Liver (tissue), 9 donors: Measurements from ENCODE around the gene PPP4R3A. TPM values are rescaled to one million over a fixed set of nuclear protein-coding genes. Genes with fewer than 3 reads are reported as not detected.

Experiments used
- DNase-seq: peaks from one replicate; pipeline ENCODE4 v3.0.0-alpha.2; 2017; ENCODE audit warnings: low spot score
- H3K27ac ChIP-seq, 2 donors: one replicate each; pipeline ENCODE4 v1.7.0; 2013; ENCODE audit warnings: inconsistent platforms in 2 of 2, low read length in 2 of 2, control low read depth in 1 of 2, low read depth in 1 of 2, mild to moderate bottlenecking in 1 of 2
- H3K27me3 ChIP-seq, 4 donors: one replicate each; pipeline versions ENCODE4 v1.6.1 to v1.7.0; 2013; ENCODE audit warnings: low read length in 3 of 4, inconsistent platforms in 1 of 4, mild to moderate bottlenecking in 1 of 4, moderate library complexity in 1 of 4; ENCODE audit not compliant: control insufficient read depth in 4 of 4, insufficient read depth in 4 of 4
- H3K36me3 ChIP-seq, 4 donors: one replicate each; pipeline versions ENCODE4 v1.6.1 to v1.7.0; 2013; ENCODE audit warnings: low read length in 3 of 4, mild to moderate bottlenecking in 3 of 4, low read depth in 1 of 4, moderate library complexity in 1 of 4; ENCODE audit not compliant: control insufficient read depth in 4 of 4, insufficient read depth in 3 of 4
- H3K4me1 ChIP-seq, 4 donors: one replicate each; pipeline versions ENCODE4 v1.6.1 to v1.7.0; 2013; ENCODE audit warnings: low read length in 3 of 4, mild to moderate bottlenecking in 3 of 4, moderate library complexity in 1 of 4; ENCODE audit not compliant: control insufficient read depth in 4 of 4, insufficient read depth in 4 of 4
- H3K4me3 ChIP-seq, 3 donors: one replicate each; pipeline versions ENCODE4 v1.6.1 to v1.7.0; 2013; ENCODE audit warnings: low read length in 3 of 3, control low read depth in 1 of 3, low read depth in 1 of 3, mild to moderate bottlenecking in 1 of 3
- H3K9ac ChIP-seq, 2 donors: one replicate each; pipeline ENCODE4 v1.7.0; 2013; ENCODE audit warnings: low read length in 2 of 2, mild to moderate bottlenecking in 2 of 2, moderate library complexity in 2 of 2, control low read depth in 1 of 2, low read depth in 1 of 2
- H3K9me3 ChIP-seq, 4 donors: one replicate each; pipeline versions ENCODE4 v1.6.1 to v1.7.0; 2013; ENCODE audit warnings: low read length in 3 of 4; ENCODE audit not compliant: control insufficient read depth in 4 of 4
- ATF3 ChIP-seq: IDR thresholded peaks from 2 replicates; pipeline ENCODE4 v1.6.1; 2016; ENCODE audit warnings: antibody characterized with exemption
- EGR1 ChIP-seq, 2 donors: IDR thresholded peaks; 2 replicates each; pipeline ENCODE4 v1.6.1; 2016 to 2018; ENCODE audit warnings: antibody characterized with exemption in 2 of 2, low read depth in 2 of 2
- FOXA1 ChIP-seq: IDR thresholded peaks from 2 replicates; pipeline ENCODE4 v1.6.1; 2016; ENCODE audit warnings: antibody characterized with exemption
- FOXA2 ChIP-seq: IDR thresholded peaks from 2 replicates; pipeline ENCODE4 v1.6.1; 2016; ENCODE audit warnings: antibody characterized with exemption
- GABPA ChIP-seq, 2 donors: IDR thresholded peaks in 1 of 2; conservative IDR thresholded peaks in 1 of 2; 2 replicates each; pipeline ENCODE4 v1.6.1; 2016; ENCODE audit warnings: antibody characterized with exemption in 2 of 2, mild to moderate bottlenecking in 1 of 2, moderate library complexity in 1 of 2
- HNF4A ChIP-seq, 2 donors: conservative IDR thresholded peaks; 2 replicates each; pipeline ENCODE4 v1.6.1; 2016; ENCODE audit warnings: antibody characterized with exemption in 2 of 2, mild to moderate bottlenecking in 2 of 2
- HNF4G ChIP-seq: IDR thresholded peaks from 2 replicates; pipeline ENCODE4 v1.6.1; 2016; ENCODE audit warnings: antibody characterized with exemption
- JUND ChIP-seq, 2 donors: IDR thresholded peaks; 2 replicates each; pipeline ENCODE4 v1.6.1; 2016; ENCODE audit warnings: antibody characterized with exemption in 2 of 2
- NR2F2 ChIP-seq: IDR thresholded peaks from 2 replicates; pipeline ENCODE4 v1.6.1; 2016; ENCODE audit warnings: antibody characterized with exemption
- RAD21 ChIP-seq, 2 donors: IDR thresholded peaks; 2 replicates each; pipeline ENCODE4 v1.6.1; 2016; ENCODE audit warnings: antibody characterized with exemption in 2 of 2, mild to moderate bottlenecking in 2 of 2
- REST ChIP-seq: IDR thresholded peaks from 2 replicates; pipeline ENCODE4 v1.6.1; 2016; ENCODE audit warnings: antibody characterized with exemption, mild to moderate bottlenecking
- RXRA ChIP-seq, 2 donors: IDR thresholded peaks; 2 replicates each; pipeline ENCODE4 v1.6.1; 2017 to 2018; ENCODE audit warnings: antibody characterized with exemption in 2 of 2, mild to moderate bottlenecking in 1 of 2
- SP1 ChIP-seq: IDR thresholded peaks from 2 replicates; pipeline ENCODE4 v1.6.1; 2018; ENCODE audit warnings: antibody characterized with exemption, mild to moderate bottlenecking
- TAF1 ChIP-seq: conservative IDR thresholded peaks from 2 replicates; pipeline ENCODE4 v1.6.1; 2016; ENCODE audit warnings: antibody characterized with exemption, mild to moderate bottlenecking
- YY1 ChIP-seq: IDR thresholded peaks from 2 replicates; pipeline ENCODE4 v1.6.1; 2016; ENCODE audit warnings: antibody characterized with exemption, mild to moderate bottlenecking
- WGBS: extraction: QIAGEN DNeasy Blood & Tissue Kit; methylation state at CpG from one replicate; pipeline ENCODE4 v1.1.7; 2013; 5-methylcytosine and 5-hydroxymethylcytosine counted together
- polyA plus RNA-seq, 2 donors: library from polyadenylated mRNA; stranded (reverse) in 1 of 2; unstranded in 1 of 2; fragments of 200-250 nt in 1 of 2; fragments of >200 nt in 1 of 2; fragmentation: Nextera tagmentation in 1 of 2; extraction: Ambion mirVana in 1 of 2; gene quantifications; one replicate each; pipeline versions ENCODE4 v1.2.1 to v1.2.3, GENCODE V29; 2013 to 2015
- total RNA-seq, 2 donors: library from RNA; depleted of rRNA; stranded (reverse); fragments of >200 nt; gene quantifications; one replicate each; pipeline ENCODE4 v1.2.3, GENCODE V29; 2014
- TF ChIP-seq, protein P1 (sequence below): fragments of 150-350 bp; IDR thresholded peaks from 2 replicates; pipeline ENCODE4 v1.5.1; 2017; ENCODE audit warnings: improper control_type of control experiment, low read depth, low read length; ENCODE audit not compliant: missing input control
- TF ChIP-seq, protein P2 (sequence below): IDR thresholded peaks from 2 replicates; pipeline ENCODE4 v1.6.1; 2016; ENCODE audit warnings: antibody characterized with exemption
- TF ChIP-seq, protein P3 (sequence below): IDR thresholded peaks from 2 replicates; pipeline ENCODE4 v1.6.1; 2016; ENCODE audit warnings: antibody characterized with exemption
- donor health status: healthy.
- donor health status: healthy.
- donor health status: healthy.
- donor health status: healthy.
- donor health status: healthy.

The PPP4R3A gene
- total RNA-seq (10 to 100 TPM; 59.9 to 63.3 TPM), polyA plus RNA-seq (10 to 100 TPM; 18.7 to 25.1 TPM)

DNA sequence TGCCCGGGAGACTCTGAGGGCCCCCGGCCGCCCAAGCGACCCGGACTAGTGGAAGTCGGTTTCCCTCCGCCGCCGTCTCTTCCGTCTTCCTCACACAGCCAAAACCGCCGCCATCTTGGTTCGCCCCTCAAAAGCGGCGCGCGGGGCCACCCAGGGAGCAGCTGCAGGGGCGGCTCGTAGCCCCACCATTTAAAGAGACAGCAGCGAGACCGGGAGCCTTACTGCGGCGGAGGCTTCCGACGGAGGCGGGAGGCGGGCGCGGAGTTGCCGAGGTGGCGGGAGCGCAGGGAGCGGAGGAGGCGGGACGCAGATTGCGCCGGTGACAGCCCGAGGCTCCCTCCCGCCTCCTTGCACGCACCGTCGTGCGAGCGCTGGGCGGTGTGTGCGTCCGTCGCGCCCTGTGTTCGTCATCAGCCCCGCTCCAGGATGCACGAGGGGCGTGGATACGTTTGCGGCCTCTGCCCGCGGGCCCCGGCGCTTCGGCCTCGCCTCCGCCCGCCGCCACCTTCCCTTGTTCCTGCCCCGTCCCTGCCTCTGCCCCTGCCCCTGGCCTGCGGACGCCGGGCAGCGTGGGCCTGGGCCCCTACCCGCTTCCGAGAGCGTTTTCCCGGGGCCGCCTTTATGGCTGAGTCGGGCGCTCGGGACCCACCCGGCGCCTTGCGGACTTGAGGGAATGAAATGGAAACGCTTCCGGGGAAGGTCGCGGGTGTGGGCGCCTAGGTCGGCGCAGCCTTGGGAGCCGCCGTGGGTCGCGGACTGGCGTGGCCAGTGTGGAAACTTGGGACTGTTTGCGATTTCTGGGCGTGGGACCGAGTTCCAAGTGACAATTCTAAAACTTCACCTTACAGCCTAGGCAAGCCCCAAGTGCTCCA is at the start of gene PPP4R3A:
TSS of gene PPP4R3A (minus strand) at position 140 of the 872 bp plus-strand sequence. CDS start 663 bp downstream, outside the sequence.
- H3K27me3 ChIP-seq, result no peaks in the 10 kb centered on the region
- WGBS, result under 1% methylated on average over 95 of the region's 95 CpGs
- DNase-seq, result peak; percentile 92
- peak in 1 of 2 donors; percentile 44 for TF ChIP-seq JUND (IDR thresholded peaks at IDR 0.05)
- TF ChIP-seq, protein P1, sequence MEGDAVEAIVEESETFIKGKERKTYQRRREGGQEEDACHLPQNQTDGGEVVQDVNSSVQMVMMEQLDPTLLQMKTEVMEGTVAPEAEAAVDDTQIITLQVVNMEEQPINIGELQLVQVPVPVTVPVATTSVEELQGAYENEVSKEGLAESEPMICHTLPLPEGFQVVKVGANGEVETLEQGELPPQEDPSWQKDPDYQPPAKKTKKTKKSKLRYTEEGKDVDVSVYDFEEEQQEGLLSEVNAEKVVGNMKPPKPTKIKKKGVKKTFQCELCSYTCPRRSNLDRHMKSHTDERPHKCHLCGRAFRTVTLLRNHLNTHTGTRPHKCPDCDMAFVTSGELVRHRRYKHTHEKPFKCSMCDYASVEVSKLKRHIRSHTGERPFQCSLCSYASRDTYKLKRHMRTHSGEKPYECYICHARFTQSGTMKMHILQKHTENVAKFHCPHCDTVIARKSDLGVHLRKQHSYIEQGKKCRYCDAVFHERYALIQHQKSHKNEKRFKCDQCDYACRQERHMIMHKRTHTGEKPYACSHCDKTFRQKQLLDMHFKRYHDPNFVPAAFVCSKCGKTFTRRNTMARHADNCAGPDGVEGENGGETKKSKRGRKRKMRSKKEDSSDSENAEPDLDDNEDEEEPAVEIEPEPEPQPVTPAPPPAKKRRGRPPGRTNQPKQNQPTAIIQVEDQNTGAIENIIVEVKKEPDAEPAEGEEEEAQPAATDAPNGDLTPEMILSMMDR, result no peak
- TF ChIP-seq, protein P2, sequence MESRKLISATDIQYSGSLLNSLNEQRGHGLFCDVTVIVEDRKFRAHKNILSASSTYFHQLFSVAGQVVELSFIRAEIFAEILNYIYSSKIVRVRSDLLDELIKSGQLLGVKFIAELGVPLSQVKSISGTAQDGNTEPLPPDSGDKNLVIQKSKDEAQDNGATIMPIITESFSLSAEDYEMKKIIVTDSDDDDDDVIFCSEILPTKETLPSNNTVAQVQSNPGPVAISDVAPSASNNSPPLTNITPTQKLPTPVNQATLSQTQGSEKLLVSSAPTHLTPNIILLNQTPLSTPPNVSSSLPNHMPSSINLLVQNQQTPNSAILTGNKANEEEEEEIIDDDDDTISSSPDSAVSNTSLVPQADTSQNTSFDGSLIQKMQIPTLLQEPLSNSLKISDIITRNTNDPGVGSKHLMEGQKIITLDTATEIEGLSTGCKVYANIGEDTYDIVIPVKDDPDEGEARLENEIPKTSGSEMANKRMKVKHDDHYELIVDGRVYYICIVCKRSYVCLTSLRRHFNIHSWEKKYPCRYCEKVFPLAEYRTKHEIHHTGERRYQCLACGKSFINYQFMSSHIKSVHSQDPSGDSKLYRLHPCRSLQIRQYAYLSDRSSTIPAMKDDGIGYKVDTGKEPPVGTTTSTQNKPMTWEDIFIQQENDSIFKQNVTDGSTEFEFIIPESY, result peak; percentile 35
- TF ChIP-seq HNF4G, result no peak
- TF ChIP-seq NR2F2, result no peak
- peak; percentile 91 for TF ChIP-seq SP1
- peak; percentile 88 for TF ChIP-seq REST
- TF ChIP-seq FOXA1, result peak; percentile 49
- TF ChIP-seq FOXA2, result no peak
- TF ChIP-seq EGR1 (IDR thresholded peaks at IDR 0.05; ENCODE audit: low read depth in 2 of 2), result peak; percentile 69 to 71
- no peak for TF ChIP-seq ATF3
- peak; percentile 6 to 36 for TF ChIP-seq HNF4A (conservative IDR thresholded peaks at IDR 0.05)
- TF ChIP-seq, protein P3, sequence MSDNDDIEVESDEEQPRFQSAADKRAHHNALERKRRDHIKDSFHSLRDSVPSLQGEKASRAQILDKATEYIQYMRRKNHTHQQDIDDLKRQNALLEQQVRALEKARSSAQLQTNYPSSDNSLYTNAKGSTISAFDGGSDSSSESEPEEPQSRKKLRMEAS, result peak; percentile 77
- TF ChIP-seq GABPA (IDR thresholded peaks at IDR 0.05 in 1 of 2, conservative IDR thresholded peaks at IDR 0.05 in 1 of 2), result peak in 1 of 2 donors; percentile 71
- peak in 1 of 2 donors; percentile 47 for TF ChIP-seq RAD21 (IDR thresholded peaks at IDR 0.05)
- TF ChIP-seq TAF1, result peak; percentile 90
- TF ChIP-seq YY1, result peak; percentile 99
- TF ChIP-seq RXRA (IDR thresholded peaks at IDR 0.05), result peak in 1 of 2 donors; percentile 39
- peak within 1 kb of the TSS; percentile 94 to 96 for H3K27ac ChIP-seq
- peak within 1 kb of the TSS; percentile 68 to 90 for H3K9ac ChIP-seq
- H3K4me1 ChIP-seq, result peaks cover 3 to 17% (median 13%) of the 10 kb centered on the region in 4 donors
- no peaks in the 10 kb centered on the region for H3K9me3 ChIP-seq
- peak within 1 kb of the TSS; percentile 88 to 100 (median 91) for H3K4me3 ChIP-seq
- H3K36me3 ChIP-seq, result peaks cover 0 to 2% (median under 1%) of the 10 kb centered on the region in 4 donors
